GM12878 (cell line): Measurements from ENCODE around the gene HABP2. TPM values are rescaled to one million over a fixed set of nuclear protein-coding genes. Genes with fewer than 3 reads are reported as not detected.

ENCODE experiments used
- ATAC-seq: fragments of 200-7000 bp; cut with Tn5 transposase; 3 replicates; pipeline ENCODE4 v1.9.1; 2020; ENCODE audit warnings: mild to moderate bottlenecking, moderate library complexity
- BruUV-seq: library from RNA; stranded (reverse); fragments of 400-500 nt; replicated peaks from 2 replicates; lab custom pipeline; 2021; lab: Mats Ljungman, UMichigan
- CTCF ChIA-PET: fragments of 300-600 bp; sonication (Branson Sonifier 250); formaldehyde crosslinking; extraction: SDS; loops from one replicate; lab custom pipeline; 2021; ENCODE audit warnings: inconsistent platforms; lab: Yijun Ruan, JAX
- POLR2A ChIA-PET: fragments of 350-600 bp; formaldehyde crosslinking; extraction: SDS; loops from one replicate; lab custom pipeline; 2021; ENCODE audit warnings: inconsistent platforms; lab: Charles Lee
- RAD21 ChIA-PET: fragments of 300-600 bp; sonication (Branson Sonifier 250); formaldehyde crosslinking; loops from one replicate; lab custom pipeline; 2023; ENCODE audit warnings: antibody characterized with exemption; ENCODE audit not compliant: unreplicated experiment; lab: Charles Lee
- SMC1A ChIA-PET: fragments of 300-600 bp; sonication (Branson Sonifier 250); formaldehyde crosslinking; loops from one replicate; lab custom pipeline; 2023; ENCODE audit not compliant: unreplicated experiment, uncharacterized antibody; lab: Charles Lee
- DNase-seq: peaks from one replicate; pipeline ENCODE4 v3.0.0-alpha.2; 2011; ENCODE audit warnings: low read depth, low spot score
- FAIRE-seq: peaks from 3 replicates; lab custom pipeline; 2011; peaks lifted over from hg19 to GRCh38; lab: Jason Lieb, UNC
- H2AFZ ChIP-seq: 2 replicates; pipeline ENCODE4 v1.6.0; 2011; ENCODE audit warnings: low read depth, low read length, control low read depth; ENCODE audit not compliant: control insufficient read depth
- H3K27ac ChIP-seq: 2 replicates; pipeline ENCODE4 v1.5.1; 2011; ENCODE audit warnings: control low read depth; ENCODE audit not compliant: control insufficient read depth, insufficient read depth
- H3K27me3 ChIP-seq, 2 experiments: replicated peaks in 1 of 2; 2 replicates each; pipeline versions ENCODE4 v1.6.0 to v1.6.1; 2011; ENCODE audit warnings: low read length in 1 of 2; ENCODE audit not compliant: control insufficient read depth in 2 of 2, insufficient read depth in 2 of 2
- H3K36me3 ChIP-seq, 2 experiments: 2 replicates each; pipeline ENCODE4 v1.5.1; 2011; ENCODE audit warnings: low read length in 1 of 2; ENCODE audit not compliant: control insufficient read depth in 2 of 2, insufficient read depth in 2 of 2
- H3K4me1 ChIP-seq: 2 replicates; pipeline ENCODE4 v1.6.1; 2011; ENCODE audit warnings: mild to moderate bottlenecking, low read length, moderate library complexity, mixed read lengths; ENCODE audit not compliant: control insufficient read depth, insufficient read depth
- H3K4me2 ChIP-seq: 2 replicates; pipeline ENCODE4 v1.6.0; 2011; ENCODE audit warnings: control low read depth; ENCODE audit not compliant: control insufficient read depth, insufficient read depth
- H3K4me3 ChIP-seq: fragments of 200-600 bp; sonication (generic); 2 replicates; pipeline ENCODE4 v1.5.1; 2016
- H3K79me2 ChIP-seq: 2 replicates; pipeline ENCODE4 v1.6.0; 2011; ENCODE audit warnings: low read length; ENCODE audit not compliant: control insufficient read depth, insufficient read depth
- H3K9ac ChIP-seq: 2 replicates; pipeline ENCODE4 v1.8.0; 2011; ENCODE audit warnings: low read length, control low read depth, mixed read lengths; ENCODE audit not compliant: control insufficient read depth, insufficient read depth
- H3K9me3 ChIP-seq: replicated peaks from 3 replicates; pipeline ENCODE4 v1.5.1; 2011; ENCODE audit warnings: mild to moderate bottlenecking, low read length; ENCODE audit not compliant: control insufficient read depth, insufficient read depth
- H4K20me1 ChIP-seq: 2 replicates; pipeline ENCODE4 v1.6.0; 2011; ENCODE audit not compliant: control insufficient read depth, insufficient read depth
- BCL11A ChIP-seq: IDR thresholded peaks from 2 replicates; pipeline ENCODE4 v1.6.1; 2011; ENCODE audit warnings: low read depth, low read length
- CHD2 ChIP-seq: IDR thresholded peaks from 2 replicates; pipeline ENCODE4 v1.6.1; 2011; ENCODE audit warnings: low read depth, low read length, improper control_type of control experiment, borderline replicate concordance
- JUNB ChIP-seq: IDR thresholded peaks from 2 replicates; pipeline ENCODE4 v1.6.1; 2016; ENCODE audit warnings: antibody characterized with exemption, mild to moderate bottlenecking
- KAT2A ChIP-seq: conservative IDR thresholded peaks from 2 replicates; pipeline ENCODE4 v1.6.1; 2011; ENCODE audit warnings: low read depth, low read length; ENCODE audit not compliant: control insufficient read depth
- PAX5 ChIP-seq: IDR thresholded peaks from 2 replicates; pipeline ENCODE4 v1.6.1; 2011; ENCODE audit warnings: low read depth, low read length, borderline replicate concordance
- PML ChIP-seq: IDR thresholded peaks from 2 replicates; pipeline ENCODE4 v1.6.1; 2012; ENCODE audit warnings: low read length, inconsistent platforms
- SRF ChIP-seq, 2 experiments: IDR thresholded peaks; 2 replicates each; pipeline ENCODE4 v1.6.1; 2011; ENCODE audit warnings: low read depth in 2 of 2, low read length in 2 of 2, mild to moderate bottlenecking in 1 of 2, moderate library complexity in 1 of 2
- TCF12 ChIP-seq: IDR thresholded peaks from 2 replicates; pipeline ENCODE4 v1.6.1; 2011; ENCODE audit warnings: low read depth, mild to moderate bottlenecking, low read length
- ZBED1 ChIP-seq: IDR thresholded peaks from 2 replicates; pipeline ENCODE4 v1.6.1; 2016; ENCODE audit warnings: borderline replicate concordance
- ZZZ3 ChIP-seq: IDR thresholded peaks from 2 replicates; pipeline ENCODE4 v1.6.1; 2011; ENCODE audit warnings: low read depth; ENCODE audit not compliant: control insufficient read depth, insufficient read length
- WGBS: methylation state at CpG from one replicate; pipeline ENCODE4 v1.1.6; 2016; ENCODE audit warnings: low lambda C conversion rate; ENCODE audit not compliant: insufficient replicate concordance, insufficient coverage; ENCODE audit errors: missing lambda C conversion rate; 5-methylcytosine and 5-hydroxymethylcytosine counted together
- in situ Hi-C: fragments of 300-500 bp; cut with MboI; formaldehyde crosslinking; loops from 9 replicates; pipeline ENCODE4 v1.14.3; 2018; ENCODE audit warnings: mixed read lengths
- intact Hi-C: fragments of 100-400 bp; cut with micrococcal nuclease; formaldehyde crosslinking; loops from one replicate; pipeline ENCODE4 v1.14.2; 2022; ENCODE audit not compliant: unreplicated experiment
- polyA plus RNA-seq, 11 experiments: library from polyadenylated mRNA; depleted of rRNA in 4 of 11; unstranded in 6 of 11; stranded (reverse) in 5 of 11; fragments of >200 nt; fragmentation: Nextera tagmentation in 4 of 11; fragmentation: Illumina TruSeq in 1 of 11; extraction: Ambion mirVana in 4 of 11; extraction: Trizol in 1 of 11; gene quantifications; 1 replicate in 1 of 11; 2 replicates in 10 of 11; pipeline versions ENCODE4 v1.2.1 to v1.2.3, GENCODE V29; 2011 to 2016; ENCODE audit warnings: inconsistent platforms in 2 of 11, missing spikeins in 2 of 11, low read depth in 1 of 11
- total RNA-seq, 4 experiments: library from RNA; depleted of rRNA in 3 of 4; stranded (reverse); fragments of >200 nt in 3 of 4; fragmentation: Illumina TruSeq in 1 of 4; extraction: Trizol in 1 of 4; gene quantifications; 2 replicates each; pipeline versions ENCODE4 v1.2.1 to v1.2.3, GENCODE V29; 2013 to 2021
- TF ChIP-seq, protein P1 (sequence below): IDR thresholded peaks from 2 replicates; pipeline ENCODE4 v1.6.1; 2011; ENCODE audit warnings: low read depth, mild to moderate bottlenecking, low read length, moderate library complexity, borderline replicate concordance; ENCODE audit errors: extremely low read depth
- TF ChIP-seq, protein P2 (sequence below): fragments of 450-650 bp; IDR thresholded peaks from 2 replicates; pipeline ENCODE4 v1.6.1; 2017; ENCODE audit warnings: mild to moderate bottlenecking, moderate library complexity
- TF ChIP-seq, protein P3 (sequence below): fragments of 450-650 bp; IDR thresholded peaks from 2 replicates; pipeline ENCODE4 v1.6.1; 2017; ENCODE audit warnings: borderline replicate concordance
- TF ChIP-seq, protein P4 (sequence below): fragments of 450-650 bp; IDR thresholded peaks from 2 replicates; pipeline ENCODE4 v1.6.1; 2014; ENCODE audit warnings: mild to moderate bottlenecking

The HABP2 gene
- total and polyA plus RNA-seq, 10 of the 15 experiments (the other 5 are each of a cell fraction or from before 2014, with no cell fraction given): 0.13 TPM; not detected in 9

DNA sequence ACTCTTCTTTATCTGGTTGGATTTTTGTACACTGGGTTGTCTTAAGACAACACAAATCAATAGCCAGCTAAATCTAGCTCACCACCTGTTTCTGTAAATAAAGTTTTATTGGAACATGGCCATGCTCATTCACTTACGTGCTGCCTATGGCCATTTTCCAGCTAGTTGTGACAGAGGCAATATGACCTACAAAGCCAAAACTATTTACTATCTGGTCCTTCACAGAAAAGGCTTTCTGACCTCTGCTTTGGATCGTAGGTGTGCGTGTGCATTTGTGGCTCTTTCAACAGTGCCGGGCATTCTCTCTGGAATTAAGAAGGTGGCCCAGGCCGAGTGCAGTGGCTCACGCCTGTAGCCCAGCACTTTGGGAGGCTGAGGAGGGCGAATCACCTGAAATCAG is 65.5 kb downstream of the HABP2 start:
- Histone ChIP-seq H3K36me3 (no peaks in the 10 kb centered on the region), H4K20me1 (no peaks in the 10 kb centered on the region), H3K9ac (no peak overlapping the region), H3K9me3 (no peaks in the 10 kb centered on the region), H3K79me2 (no peaks in the 10 kb centered on the region), H2AFZ (no peak overlapping the region), H3K4me2 (no peak overlapping the region), H3K4me3 (no peak overlapping the region), H3K27me3 (peaks cover 2 to 5% of the 10 kb centered on the region in 2 experiments; a peak in 3 of 4 replicates), H3K27ac (no peak overlapping the region), H3K4me1 (no peaks in the 10 kb centered on the region)
- ChIA-PET CTCF (interaction anchor here (0.6 kb wide), 1 partner anchor 9 kb away, joined by 4 read pairs; no protein-coding TSS in a partner anchor), POLR2A (no interaction called here), RAD21 (no interaction called here), SMC1A (no interaction called here)
- in situ Hi-C loops: no loop called here
- BruUV-seq: no TSS peak
- FAIRE-seq: no peak
- 38% methylated on average over 7 of the region's 7 CpGs for WGBS
- no peak for DNase-seq
- intact Hi-C loops: no loop called here
- no peak for ATAC-seq
- TF ChIP-seq BCL11A (no peak), CHD2 (no peak), JUNB (no peak), KAT2A (no peak), SRF (IDR thresholded peaks at IDR 0.05; ENCODE audit: low read depth in 2 of 2, low read length in 2 of 2) (no peak), TCF12 (no peak), ZZZ3 (no peak), PML (no peak), ZBED1 (no peak), PAX5 (no peak)
- TF ChIP-seq, protein P1, sequence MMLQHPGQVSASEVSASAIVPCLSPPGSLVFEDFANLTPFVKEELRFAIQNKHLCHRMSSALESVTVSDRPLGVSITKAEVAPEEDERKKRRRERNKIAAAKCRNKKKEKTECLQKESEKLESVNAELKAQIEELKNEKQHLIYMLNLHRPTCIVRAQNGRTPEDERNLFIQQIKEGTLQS: no peak
- TF ChIP-seq, protein P2, sequence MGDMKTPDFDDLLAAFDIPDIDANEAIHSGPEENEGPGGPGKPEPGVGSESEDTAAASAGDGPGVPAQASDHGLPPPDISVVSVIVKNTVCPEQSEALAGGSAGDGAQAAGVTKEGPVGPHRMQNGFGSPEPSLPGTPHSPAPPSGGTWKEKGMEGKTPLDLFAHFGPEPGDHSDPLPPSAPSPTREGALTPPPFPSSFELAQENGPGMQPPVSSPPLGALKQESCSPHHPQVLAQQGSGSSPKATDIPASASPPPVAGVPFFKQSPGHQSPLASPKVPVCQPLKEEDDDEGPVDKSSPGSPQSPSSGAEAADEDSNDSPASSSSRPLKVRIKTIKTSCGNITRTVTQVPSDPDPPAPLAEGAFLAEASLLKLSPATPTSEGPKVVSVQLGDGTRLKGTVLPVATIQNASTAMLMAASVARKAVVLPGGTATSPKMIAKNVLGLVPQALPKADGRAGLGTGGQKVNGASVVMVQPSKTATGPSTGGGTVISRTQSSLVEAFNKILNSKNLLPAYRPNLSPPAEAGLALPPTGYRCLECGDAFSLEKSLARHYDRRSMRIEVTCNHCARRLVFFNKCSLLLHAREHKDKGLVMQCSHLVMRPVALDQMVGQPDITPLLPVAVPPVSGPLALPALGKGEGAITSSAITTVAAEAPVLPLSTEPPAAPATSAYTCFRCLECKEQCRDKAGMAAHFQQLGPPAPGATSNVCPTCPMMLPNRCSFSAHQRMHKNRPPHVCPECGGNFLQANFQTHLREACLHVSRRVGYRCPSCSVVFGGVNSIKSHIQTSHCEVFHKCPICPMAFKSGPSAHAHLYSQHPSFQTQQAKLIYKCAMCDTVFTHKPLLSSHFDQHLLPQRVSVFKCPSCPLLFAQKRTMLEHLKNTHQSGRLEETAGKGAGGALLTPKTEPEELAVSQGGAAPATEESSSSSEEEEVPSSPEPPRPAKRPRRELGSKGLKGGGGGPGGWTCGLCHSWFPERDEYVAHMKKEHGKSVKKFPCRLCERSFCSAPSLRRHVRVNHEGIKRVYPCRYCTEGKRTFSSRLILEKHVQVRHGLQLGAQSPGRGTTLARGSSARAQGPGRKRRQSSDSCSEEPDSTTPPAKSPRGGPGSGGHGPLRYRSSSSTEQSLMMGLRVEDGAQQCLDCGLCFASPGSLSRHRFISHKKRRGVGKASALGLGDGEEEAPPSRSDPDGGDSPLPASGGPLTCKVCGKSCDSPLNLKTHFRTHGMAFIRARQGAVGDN: no peak
- TF ChIP-seq, protein P3, sequence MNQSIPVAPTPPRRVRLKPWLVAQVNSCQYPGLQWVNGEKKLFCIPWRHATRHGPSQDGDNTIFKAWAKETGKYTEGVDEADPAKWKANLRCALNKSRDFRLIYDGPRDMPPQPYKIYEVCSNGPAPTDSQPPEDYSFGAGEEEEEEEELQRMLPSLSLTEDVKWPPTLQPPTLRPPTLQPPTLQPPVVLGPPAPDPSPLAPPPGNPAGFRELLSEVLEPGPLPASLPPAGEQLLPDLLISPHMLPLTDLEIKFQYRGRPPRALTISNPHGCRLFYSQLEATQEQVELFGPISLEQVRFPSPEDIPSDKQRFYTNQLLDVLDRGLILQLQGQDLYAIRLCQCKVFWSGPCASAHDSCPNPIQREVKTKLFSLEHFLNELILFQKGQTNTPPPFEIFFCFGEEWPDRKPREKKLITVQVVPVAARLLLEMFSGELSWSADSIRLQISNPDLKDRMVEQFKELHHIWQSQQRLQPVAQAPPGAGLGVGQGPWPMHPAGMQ: no peak
- TF ChIP-seq, protein P4, sequence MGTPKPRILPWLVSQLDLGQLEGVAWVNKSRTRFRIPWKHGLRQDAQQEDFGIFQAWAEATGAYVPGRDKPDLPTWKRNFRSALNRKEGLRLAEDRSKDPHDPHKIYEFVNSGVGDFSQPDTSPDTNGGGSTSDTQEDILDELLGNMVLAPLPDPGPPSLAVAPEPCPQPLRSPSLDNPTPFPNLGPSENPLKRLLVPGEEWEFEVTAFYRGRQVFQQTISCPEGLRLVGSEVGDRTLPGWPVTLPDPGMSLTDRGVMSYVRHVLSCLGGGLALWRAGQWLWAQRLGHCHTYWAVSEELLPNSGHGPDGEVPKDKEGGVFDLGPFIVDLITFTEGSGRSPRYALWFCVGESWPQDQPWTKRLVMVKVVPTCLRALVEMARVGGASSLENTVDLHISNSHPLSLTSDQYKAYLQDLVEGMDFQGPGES: no peak
